Muscle layer of duodenum (tissue), 2 donors: ENCODE measurements around the gene GUCY1A2.

Experiments
- H3K27ac ChIP-seq: one replicate; pipeline ENCODE4 v1.7.0; 2013; ENCODE audit warnings: mild to moderate bottlenecking, low read length
- H3K27me3 ChIP-seq: one replicate; pipeline ENCODE4 v1.7.0; 2013; ENCODE audit warnings: low read depth, mild to moderate bottlenecking, control low read depth, low read length
- H3K36me3 ChIP-seq, 2 donors: one replicate each; pipeline ENCODE4 v1.7.0; 2013; ENCODE audit warnings: low read length in 2 of 2, control low read depth in 1 of 2, mild to moderate bottlenecking in 1 of 2; ENCODE audit not compliant: insufficient read depth in 2 of 2, control insufficient read depth in 1 of 2
- H3K4me1 ChIP-seq, 2 donors: one replicate each; pipeline ENCODE4 v1.7.0; 2013; ENCODE audit warnings: low read length in 2 of 2, mild to moderate bottlenecking in 2 of 2, control low read depth in 1 of 2, moderate library complexity in 1 of 2; ENCODE audit not compliant: insufficient read depth in 2 of 2, control insufficient read depth in 1 of 2
- H3K4me3 ChIP-seq, 2 donors: one replicate each; pipeline ENCODE4 v1.7.0; 2013; ENCODE audit warnings: low read length in 2 of 2, low read depth in 1 of 2, mild to moderate bottlenecking in 1 of 2
- H3K9me3 ChIP-seq, 2 donors: one replicate each; pipeline ENCODE4 v1.7.0; 2013; ENCODE audit warnings: low read length in 2 of 2, control low read depth in 1 of 2, mild to moderate bottlenecking in 1 of 2; ENCODE audit not compliant: control insufficient read depth in 1 of 2
- donor health status: healthy.

GUCY1A2 gene

DNA sequence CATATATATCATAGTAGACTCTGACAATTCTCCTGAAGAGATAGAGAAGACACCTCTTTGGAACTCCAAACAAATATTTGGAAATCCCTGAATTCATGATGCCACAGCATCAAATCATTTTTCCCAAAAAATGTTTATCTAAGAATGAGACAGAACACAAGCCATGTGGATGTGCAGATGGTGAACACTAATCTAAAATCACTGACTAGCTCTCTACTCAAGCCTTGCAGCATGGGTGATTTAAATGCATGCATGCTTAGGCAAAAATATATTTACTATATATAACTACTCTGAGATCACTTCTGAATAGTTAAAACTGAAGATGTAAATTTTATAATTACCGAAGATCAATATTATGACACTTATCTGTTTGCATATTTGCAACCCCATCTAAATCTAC is 289.9 kb downstream of the GUCY1A2 start:
- no peak overlapping the region for H3K27ac ChIP-seq
- no peaks in the 10 kb centered on the region for H3K9me3 ChIP-seq
- no peak overlapping the region for H3K4me3 ChIP-seq
- no peaks in the 10 kb centered on the region for H3K36me3 ChIP-seq
- no peaks in the 10 kb centered on the region for H3K4me1 ChIP-seq
- no peaks in the 10 kb centered on the region for H3K27me3 ChIP-seq

DNA sequence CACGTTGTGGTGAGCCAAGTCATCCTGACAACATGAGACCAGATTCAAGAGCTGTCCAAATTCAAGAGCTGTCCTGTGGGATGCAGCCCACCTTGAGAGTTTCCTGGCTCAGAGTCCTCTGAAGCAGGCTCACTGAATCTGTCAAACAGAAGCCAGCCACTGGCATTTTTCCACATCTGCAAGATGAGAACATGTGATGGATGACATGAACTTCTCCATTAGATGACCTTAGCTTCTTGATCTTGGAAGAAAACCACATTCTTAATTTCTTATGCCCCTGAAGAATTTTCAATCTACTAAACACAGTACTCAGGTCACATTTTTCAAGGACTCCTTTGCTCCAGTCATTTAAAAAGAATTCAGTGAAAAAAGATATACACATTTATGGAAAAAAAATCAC is 291.0 kb downstream of the GUCY1A2 start:
- H3K27ac ChIP-seq, result no peak overlapping the region

GRCh38 chr11:106724293-106724892 is 293.9 kb downstream of the GUCY1A2 start:
- Histone ChIP-seq H3K4me1 (no peaks in the 10 kb centered on the region), H3K9me3 (no peaks in the 10 kb centered on the region), H3K36me3 (no peaks in the 10 kb centered on the region), H3K4me3 (no peak overlapping the region), H3K27ac (no peak overlapping the region), H3K27me3 (no peaks in the 10 kb centered on the region)

More for the DNA sequence above, 291.0 kb downstream of the GUCY1A2 start:
- H3K4me3 ChIP-seq, result no peak overlapping the region
- H3K4me1 ChIP-seq, result no peaks in the 10 kb centered on the region
- no peaks in the 10 kb centered on the region for H3K9me3 ChIP-seq
- H3K36me3 ChIP-seq, result no peaks in the 10 kb centered on the region
- H3K27me3 ChIP-seq, result no peaks in the 10 kb centered on the region

- H3K36me3 ChIP-seq, result no peaks in the 10 kb centered on the region
- no peak overlapping the region for H3K4me3 ChIP-seq
- H3K27me3 ChIP-seq, result no peaks in the 10 kb centered on the region
- no peak overlapping the region for H3K27ac ChIP-seq
- H3K9me3 ChIP-seq, result no peaks in the 10 kb centered on the region
- no peaks in the 10 kb centered on the region for H3K4me1 ChIP-seq
Measured at GRCh38 chr11:106723071-106723470, 295.2 kb downstream of the GUCY1A2 start.

DNA sequence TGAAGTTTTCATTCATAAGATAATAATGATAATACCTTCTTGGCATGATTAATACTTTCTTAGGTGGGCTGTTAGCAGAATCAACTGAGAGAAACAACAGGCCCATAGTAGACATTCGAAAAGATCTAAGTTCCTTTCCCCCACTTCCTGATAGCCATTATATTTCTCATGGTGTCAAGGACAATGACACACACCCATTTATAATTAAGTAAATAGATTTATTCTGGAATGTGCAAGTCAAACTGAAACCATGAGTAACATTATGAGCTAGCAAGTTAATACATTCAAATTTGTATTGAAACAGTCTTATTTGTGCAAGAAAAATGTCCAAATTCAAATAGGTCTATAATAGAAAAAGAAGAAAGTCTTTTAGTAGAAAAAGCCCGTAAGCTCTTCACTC is 301.1 kb downstream of the GUCY1A2 start:
- Histone ChIP-seq H3K9me3 (no peaks in the 10 kb centered on the region), H3K4me1 (no peaks in the 10 kb centered on the region), H3K4me3 (no peak overlapping the region), H3K27me3 (no peaks in the 10 kb centered on the region), H3K27ac (no peak overlapping the region), H3K36me3 (no peaks in the 10 kb centered on the region)

GRCh38 chr11:106714199-106714598 is 304.1 kb downstream of the GUCY1A2 start:
- no peak overlapping the region for H3K27ac ChIP-seq
- H3K36me3 ChIP-seq, result no peaks in the 10 kb centered on the region
- no peaks in the 10 kb centered on the region for H3K27me3 ChIP-seq

DNA sequence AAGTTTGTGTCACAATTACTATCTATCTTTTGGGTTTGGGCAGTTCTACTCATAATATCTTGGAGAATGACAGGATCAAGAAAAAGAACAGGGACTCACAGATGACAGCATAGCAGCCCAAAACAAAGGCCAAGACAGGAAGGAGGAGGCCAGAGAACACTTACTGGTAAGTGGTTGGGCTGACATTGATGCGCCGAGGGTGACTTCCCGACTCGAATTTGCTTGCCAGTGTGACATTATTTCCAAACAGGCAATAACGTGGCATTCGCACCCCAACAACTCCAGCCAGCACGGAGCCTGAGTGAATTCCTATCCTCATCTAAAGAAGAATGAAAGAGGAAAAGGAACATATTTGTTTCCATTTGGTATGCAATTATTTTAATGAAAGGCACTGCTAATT is 309.9 kb downstream of the GUCY1A2 start:
- H3K9me3 ChIP-seq, result no peaks in the 10 kb centered on the region
- no peaks in the 10 kb centered on the region for H3K4me1 ChIP-seq
- no peak overlapping the region for H3K4me3 ChIP-seq
- no peaks in the 10 kb centered on the region for H3K27me3 ChIP-seq
- H3K27ac ChIP-seq, result no peak overlapping the region
- no peaks in the 10 kb centered on the region for H3K36me3 ChIP-seq

More at GRCh38 chr11:106714199-106714598, 304.1 kb downstream of the GUCY1A2 start:
- Histone ChIP-seq H3K9me3 (no peaks in the 10 kb centered on the region), H3K4me1 (no peaks in the 10 kb centered on the region), H3K4me3 (no peak overlapping the region)

DNA sequence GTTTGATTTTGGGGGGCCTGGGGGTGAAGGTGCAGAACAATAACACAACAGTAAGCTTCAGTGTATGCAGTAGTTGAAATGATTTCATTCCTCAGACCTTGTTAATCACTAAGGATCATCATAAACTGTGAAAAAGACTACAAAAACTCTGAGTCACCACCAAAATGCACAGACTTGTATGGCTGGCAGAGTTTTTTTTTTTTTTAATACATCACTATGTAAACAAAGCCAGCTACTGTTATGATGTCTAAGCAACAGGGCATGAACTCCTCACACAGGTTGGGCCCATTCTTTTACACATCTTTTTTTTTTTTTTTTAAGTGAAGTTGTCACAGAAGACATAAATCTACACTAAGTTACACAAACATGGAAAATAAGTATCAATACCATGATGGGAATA is 311.9 kb downstream of the GUCY1A2 start:
- no peak overlapping the region for H3K4me3 ChIP-seq
- H3K9me3 ChIP-seq, result no peaks in the 10 kb centered on the region
- no peaks in the 10 kb centered on the region for H3K36me3 ChIP-seq
- no peak overlapping the region for H3K27ac ChIP-seq
- H3K4me1 ChIP-seq, result no peaks in the 10 kb centered on the region
- H3K27me3 ChIP-seq, result no peaks in the 10 kb centered on the region

DNA sequence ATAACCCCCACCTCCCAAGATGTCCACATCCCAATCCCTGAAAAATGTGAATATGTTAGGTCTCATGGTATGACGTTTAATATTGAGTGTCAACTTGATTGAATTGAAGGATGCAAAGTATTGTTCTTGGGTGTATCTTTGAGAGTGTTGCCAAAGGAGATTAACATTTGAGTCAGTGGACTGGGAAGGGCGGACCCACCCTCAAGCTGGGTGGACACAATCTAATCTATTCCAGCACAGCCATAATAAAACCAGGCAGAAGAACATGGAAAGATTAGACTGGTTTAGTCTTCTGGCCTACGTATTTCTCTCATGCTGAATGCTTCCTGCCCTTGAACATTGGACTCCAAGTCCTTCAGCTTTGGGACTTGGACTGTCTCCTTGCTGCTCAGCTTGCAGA is 315.5 kb downstream of the GUCY1A2 start:
- Histone ChIP-seq H3K4me1 (no peaks in the 10 kb centered on the region), H3K27me3 (no peaks in the 10 kb centered on the region)

DNA sequence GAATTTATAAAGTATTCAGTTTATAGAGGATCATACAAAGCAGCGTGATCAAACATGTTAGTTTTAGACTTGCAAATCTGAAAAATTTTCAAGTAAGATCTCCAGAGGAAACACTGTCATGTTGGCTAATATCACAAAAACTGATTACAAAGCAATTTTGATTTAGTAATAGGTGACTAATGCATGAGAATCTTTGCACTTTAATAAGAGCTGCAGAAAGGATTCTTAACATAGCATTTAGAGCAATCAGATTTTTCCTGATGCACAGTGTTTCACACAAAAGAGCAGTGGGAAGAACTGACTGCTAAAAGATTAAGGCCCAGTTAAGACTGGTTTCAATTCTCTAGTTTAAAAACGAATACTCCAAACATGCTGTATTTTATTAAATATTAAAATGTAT is 321.2 kb downstream of the GUCY1A2 start:
- Histone ChIP-seq H3K9me3 (no peaks in the 10 kb centered on the region), H3K36me3 (no peaks in the 10 kb centered on the region), H3K27me3 (no peaks in the 10 kb centered on the region), H3K4me1 (no peaks in the 10 kb centered on the region), H3K4me3 (no peak overlapping the region), H3K27ac (no peak overlapping the region)

More for the DNA sequence above, 315.5 kb downstream of the GUCY1A2 start:
- no peak overlapping the region for H3K27ac ChIP-seq
- H3K36me3 ChIP-seq, result no peaks in the 10 kb centered on the region
- H3K9me3 ChIP-seq, result no peaks in the 10 kb centered on the region
- H3K4me3 ChIP-seq, result no peak overlapping the region

- Histone ChIP-seq H3K27ac (no peak overlapping the region), H3K36me3 (no peaks in the 10 kb centered on the region)
Measured at GRCh38 chr11:106695506-106695905, 322.8 kb downstream of the GUCY1A2 start.

DNA sequence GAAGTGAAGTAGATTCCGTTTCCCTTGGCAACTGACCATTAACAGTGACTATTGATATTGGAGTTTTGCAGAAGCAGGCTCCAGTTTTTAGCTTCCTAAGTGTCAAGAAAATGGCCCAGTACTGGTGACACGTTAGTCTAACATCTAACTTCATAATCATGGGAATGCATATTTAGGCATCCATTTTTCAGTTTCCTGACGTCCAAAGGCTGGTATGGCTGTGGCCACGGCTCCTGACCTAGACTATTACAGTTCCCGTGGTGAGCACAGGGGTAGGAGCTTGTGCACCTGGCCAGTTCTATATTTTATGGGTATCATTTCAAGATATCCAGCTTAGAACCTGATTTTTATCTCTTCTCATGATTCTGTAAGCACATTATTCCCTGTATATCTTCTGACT is 323.8 kb downstream of the GUCY1A2 start:
- Histone ChIP-seq H3K36me3 (no peaks in the 10 kb centered on the region), H3K4me1 (no peaks in the 10 kb centered on the region), H3K4me3 (no peak overlapping the region), H3K27me3 (no peaks in the 10 kb centered on the region), H3K27ac (no peak overlapping the region), H3K9me3 (no peaks in the 10 kb centered on the region)

More at GRCh38 chr11:106695506-106695905, 322.8 kb downstream of the GUCY1A2 start:
- no peaks in the 10 kb centered on the region for H3K27me3 ChIP-seq
- H3K4me3 ChIP-seq, result no peak overlapping the region
- no peaks in the 10 kb centered on the region for H3K4me1 ChIP-seq
- no peaks in the 10 kb centered on the region for H3K9me3 ChIP-seq
